HG03025 (cell line): ENCODE results near the gene PTPN13.

ENCODE experiments used
- ATAC-seq: cut with Tn5 transposase; IDR thresholded peaks from one replicate; pipeline ENCODE4 v1.9.1; 2021; ENCODE audit warnings: mild to moderate bottlenecking, moderate library complexity; ENCODE audit not compliant: unreplicated experiment, low FRiP score

Gene PTPN13

GRCh38 chr4:86809809-86810208, 215.7 kb downstream of the PTPN13 start:
- ATAC-seq, result no peak

- no peak for ATAC-seq
Observed at GRCh38 chr4:86810847-86811246, 216.7 kb downstream of the PTPN13 start.

- ATAC-seq, result no peak
Observed at GRCh38 chr4:86815653-86816052, 221.5 kb downstream of the PTPN13 start.

GRCh38 chr4:86816501-86817273, 222.6 kb downstream of the PTPN13 start:
- ATAC-seq, result no peak

- ATAC-seq, result no peak
Observed at GRCh38 chr4:86818211-86818610, 224.1 kb downstream of the PTPN13 start.

GRCh38 chr4:86818841-86819240, 224.7 kb downstream of the PTPN13 start:
- no peak for ATAC-seq

GRCh38 chr4:86819561-86819960, 225.4 kb downstream of the PTPN13 start:
- ATAC-seq, result no peak

GRCh38 chr4:86821151-86821550, 227.0 kb downstream of the PTPN13 start:
- ATAC-seq, result no peak

GRCh38 chr4:86822136-86822535, 228.0 kb downstream of the PTPN13 start:
- ATAC-seq, result no peak

- ATAC-seq, result no peak
Observed at GRCh38 chr4:86825511-86825910, 231.4 kb downstream of the PTPN13 start.

GRCh38 chr4:86831262-86832130, 237.4 kb downstream of the PTPN13 start:
- no peak for ATAC-seq

GRCh38 chr4:86833615-86834014, 239.5 kb downstream of the PTPN13 start:
- ATAC-seq, result no peak

GRCh38 chr4:86834901-86835300, 240.8 kb downstream of the PTPN13 start:
- no peak for ATAC-seq

- ATAC-seq, result no peak
Observed at GRCh38 chr4:86835677-86836076, 241.6 kb downstream of the PTPN13 start.

GRCh38 chr4:86837691-86838503, 243.8 kb downstream of the PTPN13 start:
- ATAC-seq, result no peak

- no peak for ATAC-seq
Observed at GRCh38 chr4:86840858-86841257, 246.7 kb downstream of the PTPN13 start.

GRCh38 chr4:86841309-86841708, 247.2 kb downstream of the PTPN13 start:
- no peak for ATAC-seq

- no peak for ATAC-seq
Observed at GRCh38 chr4:86845593-86845992, 251.5 kb downstream of the PTPN13 start.

GRCh38 chr4:86846921-86847320, 252.8 kb downstream of the PTPN13 start:
- no peak for ATAC-seq

GRCh38 chr4:86847571-86847970, 253.5 kb downstream of the PTPN13 start:
- ATAC-seq, result no peak

GRCh38 chr4:86848136-86848535, 254.0 kb downstream of the PTPN13 start:
- ATAC-seq, result no peak
